Midbrain (tissue), 1 donor: ENCODE measurements around the gene IL18RAP.
A peak's percentile ranks its signal among the peaks of the same experiment; 100 is the strongest.

ENCODE experiments used
- DNase-seq: peaks from one replicate; lab custom pipeline; 2025; lab: John Stamatoyannopoulos, UW

Gene IL18RAP

GRCh38 chr2:102421890-102422759 is 835 bp upstream of the IL18RAP start:
- DNase-seq, result no peak

DNA sequence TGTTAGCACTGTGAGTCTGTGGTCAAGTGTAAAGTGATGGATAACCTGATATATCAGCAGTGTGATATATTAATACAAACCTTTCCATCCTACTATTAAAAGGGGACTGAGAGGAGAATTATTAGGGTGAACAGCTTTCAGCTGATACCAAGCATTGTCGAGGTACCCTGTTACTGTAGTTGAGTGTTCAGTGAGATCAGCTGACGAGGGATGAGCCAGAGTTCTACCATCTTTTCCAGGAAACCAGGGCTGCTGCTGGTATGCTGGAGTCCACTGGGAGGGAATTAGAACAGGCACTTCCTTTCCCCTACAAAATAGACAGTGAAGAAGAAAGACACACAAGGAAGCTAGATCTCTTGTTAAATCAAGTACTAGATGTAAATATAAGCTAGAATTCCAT is 408 bp downstream of the IL18RAP start:
- DNase-seq, result no peak

GRCh38 chr2:102424754-102425153 is 1.8 kb downstream of the IL18RAP start:
- no peak for DNase-seq

GRCh38 chr2:102425441-102426132 is 2.6 kb downstream of the IL18RAP start:
- DNase-seq, result no peak

DNA sequence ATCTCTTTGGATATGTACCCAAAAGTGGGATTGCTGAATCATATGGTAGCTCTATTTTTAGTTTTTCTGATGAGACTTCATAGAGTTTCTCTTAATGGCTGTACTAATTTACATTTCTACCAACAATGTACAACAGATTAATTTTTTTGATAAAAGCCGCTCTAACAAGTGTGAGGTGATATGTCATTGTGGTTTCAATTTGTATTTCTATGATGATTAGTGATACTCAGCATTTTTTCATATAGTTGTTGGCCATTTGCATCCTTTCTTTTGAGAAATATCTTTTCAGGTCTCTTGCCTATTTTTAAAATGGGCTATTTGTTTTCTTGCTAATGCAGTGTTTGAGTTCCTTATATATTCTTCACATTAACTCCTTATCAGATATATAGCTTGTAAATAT is 4.3 kb downstream of the IL18RAP start:
- no peak for DNase-seq

DNA sequence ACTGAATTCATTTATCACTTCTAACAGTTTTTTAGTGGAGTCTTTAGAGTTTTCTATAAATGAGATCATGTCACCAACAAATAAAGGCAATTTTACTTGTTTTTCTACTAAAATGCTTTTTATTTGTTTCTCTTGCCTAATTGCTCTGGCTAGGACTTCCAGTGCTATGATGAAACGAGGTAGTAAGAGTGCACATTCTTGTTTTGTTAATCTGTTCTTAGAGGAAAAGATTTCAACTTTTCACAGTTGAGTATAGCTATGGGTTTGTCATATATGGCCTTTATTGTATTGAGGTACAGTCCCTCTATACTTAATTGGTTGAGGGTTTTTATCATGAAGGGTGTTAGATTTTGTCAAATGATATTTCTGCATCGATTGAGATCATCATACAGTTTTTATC is 5.6 kb downstream of the IL18RAP start:
- no peak for DNase-seq

DNA sequence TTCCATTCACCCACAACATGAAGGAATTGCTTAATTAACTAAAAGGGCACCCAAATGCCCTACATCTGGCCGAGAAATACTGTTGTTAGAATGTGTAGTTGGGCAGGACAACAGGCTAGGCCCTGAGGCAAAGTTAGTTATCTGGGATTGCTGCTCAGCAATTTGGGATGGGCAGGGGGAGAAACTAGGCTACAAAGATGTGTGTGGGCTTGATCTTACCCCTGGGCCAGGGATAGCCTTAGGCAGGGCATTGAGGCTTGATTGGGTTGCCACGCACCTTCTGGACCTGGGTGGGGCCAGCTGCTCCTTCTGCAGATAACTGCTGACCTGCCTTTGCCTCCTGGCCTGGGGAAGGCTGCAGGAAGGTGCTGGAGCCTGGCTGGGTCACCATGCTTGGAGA is 9.4 kb downstream of the IL18RAP start:
- DNase-seq, result no peak

- no peak for DNase-seq
Observed at GRCh38 chr2:102433973-102434654, 11.2 kb downstream of the IL18RAP start.

DNA sequence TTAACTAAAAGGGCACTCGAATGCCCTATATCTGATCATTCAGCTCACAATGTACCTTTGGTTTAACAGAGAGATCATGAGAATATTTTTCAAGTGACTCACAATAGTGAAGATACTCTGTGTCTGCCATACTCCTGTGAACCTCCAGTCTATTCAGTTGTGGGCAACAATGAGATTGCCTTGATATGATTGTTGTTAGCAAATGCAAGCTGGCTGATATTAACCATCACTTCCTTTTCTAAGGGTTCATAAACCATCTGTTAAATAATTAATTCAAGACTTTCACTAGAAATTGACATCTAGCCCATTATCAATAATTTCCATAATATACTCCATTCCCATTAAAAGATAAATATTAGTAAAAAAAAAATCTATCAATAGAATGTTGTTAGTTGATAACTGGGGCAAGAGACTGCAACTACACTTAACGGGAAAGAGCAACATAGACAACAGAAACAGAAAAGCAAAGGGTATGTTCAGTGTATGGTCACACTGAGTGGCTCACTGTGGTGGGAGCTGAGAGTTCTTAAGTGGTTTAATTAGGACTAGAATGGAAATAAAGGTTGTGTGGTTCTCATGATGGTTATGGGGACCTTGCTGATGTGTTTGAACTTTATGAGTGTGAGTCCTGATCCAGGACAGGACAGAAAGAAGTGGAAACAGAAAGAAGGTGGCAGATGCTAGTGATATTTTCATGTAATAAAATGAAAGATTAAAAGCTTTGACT is 11.9 kb downstream of the IL18RAP start:
- no peak for DNase-seq

GRCh38 chr2:102435741-102436140 is 12.8 kb downstream of the IL18RAP start:
- DNase-seq, result no peak

DNA sequence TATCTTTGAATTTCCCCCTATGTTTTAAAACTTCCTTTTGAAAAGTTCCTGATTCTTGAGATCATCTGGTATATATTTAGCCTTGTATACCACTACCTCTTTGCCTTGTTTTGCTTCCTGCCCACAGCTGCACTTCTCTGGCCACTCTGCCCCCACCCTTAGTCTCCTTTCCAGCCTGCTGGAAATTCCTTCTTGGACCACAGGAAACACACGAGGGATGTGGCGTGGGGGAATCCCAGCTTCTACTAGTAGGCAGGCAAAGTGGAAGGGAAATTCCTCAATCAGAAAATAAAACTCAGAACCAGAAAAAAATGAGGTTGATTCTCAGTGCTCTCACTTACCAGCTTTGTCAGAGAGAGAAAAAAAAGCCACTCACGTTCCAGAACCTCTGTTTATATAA is 13.4 kb downstream of the IL18RAP start:
- DNase-seq, result peak; percentile 4

- no peak for DNase-seq
Observed at GRCh38 chr2:102437122-102437521, 14.2 kb downstream of the IL18RAP start.

DNA sequence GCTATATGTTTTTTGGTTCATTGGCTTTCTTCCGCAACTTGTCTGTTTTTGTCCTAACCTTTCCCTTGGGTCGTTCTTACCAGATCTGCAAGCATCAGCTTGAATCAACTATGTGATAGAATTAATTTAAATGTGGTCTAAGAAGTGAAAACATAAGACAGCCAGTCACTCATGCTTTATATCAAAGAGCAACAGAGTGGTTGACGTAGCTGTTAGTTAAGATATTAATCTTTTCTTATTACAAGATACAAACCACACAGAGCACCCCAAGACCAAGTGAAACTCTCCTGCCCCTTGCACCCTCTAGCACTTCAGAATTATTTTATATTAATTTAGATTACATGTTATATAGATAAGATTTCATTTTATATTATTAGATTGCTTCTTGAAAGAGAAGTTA is 15.2 kb downstream of the IL18RAP start:
- no peak for DNase-seq

GRCh38 chr2:102438578-102438977 is 15.6 kb downstream of the IL18RAP start:
- no peak for DNase-seq

DNA sequence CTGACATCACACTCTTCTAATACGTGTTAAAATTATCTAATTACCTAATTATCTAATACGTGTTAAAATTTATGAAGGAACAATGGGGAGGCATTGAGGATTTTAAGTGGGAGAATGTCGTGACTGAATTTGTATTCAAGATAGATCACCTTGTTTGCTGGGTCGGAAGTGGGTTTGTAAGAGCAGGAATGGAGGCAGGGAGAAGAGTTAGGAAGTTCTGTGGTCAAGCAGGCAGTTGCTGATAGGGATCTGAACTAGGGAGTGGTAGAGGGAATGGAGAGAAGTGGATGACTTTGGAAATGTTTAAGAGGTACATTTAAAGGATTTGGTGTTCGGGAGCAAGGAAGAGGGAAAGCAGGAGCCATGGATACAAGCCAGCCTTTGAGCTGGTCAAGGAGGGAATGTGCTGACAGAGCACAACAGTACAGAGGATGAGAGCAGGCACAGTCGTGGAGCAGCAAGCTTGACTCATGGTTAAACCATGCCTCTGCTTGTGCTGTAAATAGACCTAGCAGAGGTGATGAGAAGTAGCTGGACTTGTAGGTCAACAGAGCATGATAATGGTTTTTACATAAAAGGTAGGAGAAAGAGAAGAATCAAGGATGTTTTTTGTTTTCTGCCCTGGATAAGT is 16.2 kb downstream of the IL18RAP start:
- DNase-seq, result no peak

GRCh38 chr2:102442967-102443828 is 20.2 kb downstream of the IL18RAP start:
- DNase-seq, result no peak

DNA sequence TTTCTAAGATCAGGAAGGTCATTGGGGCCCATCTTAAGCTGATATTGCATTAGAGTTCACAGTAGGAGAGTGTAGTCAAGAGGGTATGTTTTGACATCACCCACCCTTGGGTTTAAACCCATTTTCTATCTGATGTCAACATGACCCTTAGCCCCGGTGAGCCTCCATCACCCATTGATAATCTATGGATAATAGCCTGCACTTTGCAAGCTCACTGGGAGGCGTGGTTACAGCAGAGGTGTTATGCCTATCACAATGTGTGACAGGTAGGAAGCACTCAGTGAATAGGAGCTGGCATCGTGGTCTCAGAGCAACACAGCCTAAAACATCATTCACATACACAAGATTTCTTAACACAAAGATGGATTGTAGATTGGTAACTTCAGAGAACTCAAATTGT is 21.3 kb downstream of the IL18RAP start:
- DNase-seq, result no peak

- DNase-seq, result no peak
Observed at GRCh38 chr2:102446936-102447335, 24.0 kb downstream of the IL18RAP start.

DNA sequence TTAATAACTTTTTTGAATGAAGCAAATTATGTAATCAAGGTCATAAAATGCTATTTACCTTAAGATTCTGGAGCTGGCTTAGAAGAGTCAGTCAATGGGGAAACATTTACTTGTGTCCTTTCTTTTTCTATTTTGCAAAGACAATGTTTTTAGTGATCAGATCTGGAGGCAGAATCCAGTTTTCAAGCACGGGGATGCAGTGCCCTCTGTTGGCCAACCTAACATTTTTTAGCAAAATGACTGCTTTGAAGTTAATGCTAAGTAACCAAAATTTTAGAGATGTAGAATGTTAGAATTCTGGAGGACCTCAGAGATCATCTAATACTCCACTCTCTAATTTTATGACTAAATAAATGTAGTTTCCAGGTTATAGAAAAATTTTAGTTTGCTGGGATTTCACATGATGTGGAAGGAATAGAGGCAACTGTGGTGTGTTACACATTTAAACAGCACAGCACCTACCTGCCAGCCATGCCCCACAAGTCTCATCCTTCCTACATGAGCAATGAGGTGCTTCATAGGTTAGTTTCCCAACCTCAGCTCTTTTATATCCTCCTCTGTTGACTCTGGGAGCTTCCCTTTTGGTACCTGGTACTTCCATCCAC is 26.5 kb downstream of the IL18RAP start:
- peak; percentile 47 for DNase-seq

- no peak for DNase-seq
Observed at GRCh38 chr2:102451968-102452367, 29.0 kb downstream of the IL18RAP start.
